NCI-H2227 treated with DMSO at 0.1 percent for 48 hours (cell line): ENCODE results near the gene DIP2A.
"Not testable (repeated sequence)": the region's sequence is repeated elsewhere in the genome, so short reads cannot be mapped to it uniquely, and the experiment has no call there.

ENCODE experiments used
- DNase-seq: peaks from one replicate; lab custom pipeline; 2025; lab: John Stamatoyannopoulos, UW

DIP2A gene

DNA sequence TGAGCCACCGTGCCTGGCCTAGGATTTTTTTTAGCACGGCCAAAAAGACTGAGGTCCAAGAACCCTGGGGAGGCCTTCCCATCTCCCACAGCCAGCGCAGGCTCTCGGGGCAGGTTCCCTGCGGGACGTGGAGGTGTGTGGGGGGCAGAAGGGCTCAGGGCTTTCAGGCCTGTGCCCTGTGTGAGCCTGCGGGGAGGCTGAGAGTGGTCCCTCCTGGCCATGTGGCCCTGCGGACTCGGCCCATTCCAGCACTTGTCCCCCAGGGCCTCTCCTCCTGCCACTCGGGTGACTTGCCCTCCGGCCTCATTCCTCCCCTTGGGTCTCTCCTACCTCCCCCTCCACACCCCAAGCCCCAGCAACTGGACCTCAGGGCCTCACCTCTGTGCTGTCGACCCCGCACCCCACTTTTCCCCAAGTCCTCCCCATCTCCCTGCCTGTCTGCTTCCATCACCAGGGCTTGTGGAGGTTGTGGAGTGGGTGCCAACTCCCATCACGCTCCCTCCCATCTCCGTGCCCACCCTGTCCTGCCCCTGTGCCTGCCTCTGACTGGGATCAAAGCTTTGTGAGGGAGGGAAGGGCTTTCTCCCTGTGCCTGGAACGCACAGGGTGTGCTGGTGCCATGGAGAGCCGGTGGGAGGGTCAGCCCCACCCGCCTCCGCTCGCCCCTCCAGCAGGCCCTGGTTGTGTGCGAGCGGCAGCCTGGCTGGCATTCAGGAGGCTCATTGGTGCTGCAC is 32.2 kb upstream of the DIP2A start:
- DNase-seq, result no peak

DNA sequence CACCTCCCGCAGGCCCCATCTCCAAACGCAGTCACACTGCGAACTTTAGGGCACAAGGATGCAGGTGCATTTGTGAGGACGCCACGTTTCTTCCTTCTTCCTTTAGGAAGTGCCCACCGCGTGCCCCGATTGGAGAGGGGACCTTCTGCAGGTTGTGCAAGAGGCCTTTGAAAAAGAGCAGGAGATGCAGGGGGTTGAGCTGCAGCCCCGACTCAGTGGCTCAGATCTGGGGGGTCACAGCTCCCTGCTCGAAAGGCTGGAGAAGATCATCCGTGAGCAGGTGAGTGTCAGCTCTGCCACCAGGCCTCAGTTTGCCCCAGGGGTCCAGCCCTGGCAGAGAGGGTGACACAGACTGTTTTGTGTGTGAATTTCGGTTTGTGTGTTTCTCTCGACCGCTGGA is 31.2 kb upstream of the DIP2A start:
- DNase-seq, result no peak

GRCh38 chr21:46428286-46428685 is 30.4 kb upstream of the DIP2A start:
- no peak for DNase-seq

DNA sequence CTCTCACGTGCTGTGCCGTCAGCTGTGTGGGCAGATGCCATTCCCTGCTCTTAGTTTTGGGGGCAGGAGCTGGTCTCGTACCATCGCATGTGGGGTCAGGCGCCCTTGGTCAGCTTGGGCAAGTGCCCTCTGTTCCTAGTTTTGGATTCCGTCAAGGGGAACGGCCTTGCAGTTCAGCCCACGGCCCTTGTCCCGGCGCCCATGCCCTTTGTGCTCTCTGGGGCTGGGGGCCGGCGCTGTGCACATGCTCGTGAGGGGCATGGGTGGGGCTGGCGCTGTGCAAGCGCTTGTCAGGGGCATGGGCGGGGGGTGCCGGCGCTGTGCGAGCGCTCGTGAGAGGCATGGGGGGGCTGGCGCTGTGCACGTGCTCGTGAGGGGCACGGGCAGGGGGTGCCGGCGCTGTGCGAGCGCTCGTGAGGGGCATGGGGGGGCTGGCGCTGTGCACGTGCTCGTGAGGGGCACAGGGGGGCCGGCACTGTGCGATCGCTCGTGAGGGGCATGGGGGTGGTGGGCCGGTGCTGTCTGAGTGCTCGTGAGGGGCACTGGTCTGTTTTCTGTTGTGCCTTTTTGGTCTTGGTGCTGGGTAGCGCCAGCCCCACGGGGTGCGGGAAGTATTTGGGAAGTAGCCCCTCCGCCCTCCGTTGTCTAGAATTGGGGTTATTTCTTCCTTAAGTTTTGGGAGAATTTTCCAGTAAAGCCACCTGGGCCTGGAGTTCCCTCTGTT is 29.5 kb upstream of the DIP2A start:
- DNase-seq, result no peak

- no peak for DNase-seq
Measured at GRCh38 chr21:46429754-46430681, 28.7 kb upstream of the DIP2A start.

DNA sequence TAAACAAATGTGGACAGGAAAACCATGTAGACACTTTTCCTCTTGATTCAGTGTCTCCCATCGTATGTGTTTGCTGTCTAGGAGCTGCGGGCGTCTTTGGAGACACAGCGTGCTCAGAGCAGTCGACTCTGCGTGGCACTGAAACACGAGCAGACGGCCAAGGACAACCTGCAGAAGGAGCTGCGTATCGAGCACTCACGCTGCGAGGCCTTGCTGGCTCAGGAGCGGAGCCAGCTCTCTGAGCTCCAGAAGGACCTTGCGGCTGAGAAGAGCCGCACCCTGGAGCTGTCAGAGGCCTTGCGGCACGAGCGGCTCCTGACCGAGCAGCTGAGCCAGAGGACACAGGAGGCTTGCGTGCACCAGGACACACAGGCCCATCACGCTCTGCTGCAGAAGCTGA is 27.2 kb upstream of the DIP2A start:
- DNase-seq, result no peak

- no peak for DNase-seq
Measured at GRCh38 chr21:46431884-46432488, 26.7 kb upstream of the DIP2A start.

GRCh38 chr21:46433116-46433515 is 25.6 kb upstream of the DIP2A start:
- DNase-seq, result not testable (repeated sequence)

DNA sequence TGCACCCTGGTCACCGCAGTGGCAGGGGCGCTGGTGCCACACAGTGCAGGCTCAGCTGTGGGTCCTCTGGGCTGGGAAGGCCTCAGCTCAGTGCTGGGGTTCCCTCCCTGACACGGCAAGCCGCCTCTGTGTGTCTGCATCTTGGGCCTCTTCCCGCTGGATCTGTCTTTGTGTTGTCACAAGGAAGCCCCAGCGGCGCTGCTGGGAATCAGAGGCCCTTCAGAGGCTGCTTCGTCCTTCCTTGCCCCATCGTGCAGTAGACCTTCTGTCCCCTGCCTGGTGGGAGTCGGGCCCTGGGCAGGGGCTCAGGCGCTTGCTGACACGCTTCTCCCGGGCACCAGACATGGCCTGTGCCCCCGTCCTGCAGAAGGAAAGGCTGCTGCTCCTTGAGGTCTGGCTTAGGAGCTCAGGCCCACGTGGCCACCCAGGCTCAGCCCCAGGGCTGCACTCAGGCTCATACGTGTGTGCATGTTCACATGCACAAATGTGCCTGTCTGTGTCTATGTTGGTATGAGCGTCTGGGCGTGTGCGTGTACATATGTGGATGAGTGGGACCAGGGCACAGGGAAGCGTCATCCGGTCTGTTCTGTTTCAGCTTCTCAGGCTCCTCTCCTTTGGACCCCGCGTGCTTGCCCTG is 24.3 kb upstream of the DIP2A start:
- DNase-seq, result no peak

GRCh38 chr21:46435786-46436227 is 22.9 kb upstream of the DIP2A start:
- DNase-seq, result no peak

DNA sequence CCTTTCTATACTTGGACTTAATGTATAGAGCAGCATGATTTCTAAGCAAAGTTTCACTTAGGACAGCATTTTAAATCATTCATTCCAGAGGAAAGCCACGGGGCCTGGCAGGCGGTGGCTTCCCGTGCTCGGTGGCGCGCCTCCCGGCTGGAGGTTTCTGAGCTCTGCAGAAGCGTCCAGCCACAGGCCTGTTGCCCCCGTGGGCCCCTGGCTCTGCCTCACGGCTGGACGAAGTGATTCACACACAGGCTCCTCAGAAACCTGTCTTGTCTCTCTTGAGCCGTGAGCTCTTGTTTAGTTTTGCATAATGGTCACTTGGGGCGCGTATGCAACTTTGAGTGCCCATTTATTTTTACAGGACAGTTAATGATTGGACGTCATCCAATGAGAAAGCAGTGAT is 22.1 kb upstream of the DIP2A start:
- no peak for DNase-seq

DNA sequence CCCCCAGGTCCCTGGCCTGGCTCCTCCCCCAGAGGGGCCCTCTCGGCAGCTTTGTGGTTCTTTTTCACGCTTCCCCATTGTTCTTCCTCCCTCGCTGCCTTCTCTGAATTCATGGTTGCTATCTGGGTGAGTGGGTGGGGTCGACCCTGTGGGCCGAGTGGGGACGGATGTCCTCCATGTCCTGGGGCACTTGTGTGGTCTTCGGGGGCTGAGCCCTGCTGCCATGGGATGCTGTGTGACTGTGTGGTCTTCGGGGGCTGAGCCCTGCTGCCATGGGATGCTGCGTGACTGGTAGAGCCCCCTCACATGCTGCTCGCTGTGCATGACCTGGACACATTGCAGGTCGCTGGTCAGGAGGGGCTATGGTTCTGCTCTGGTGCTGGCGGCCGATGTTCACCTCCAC is 21.6 kb upstream of the DIP2A start:
- DNase-seq, result no peak

DNA sequence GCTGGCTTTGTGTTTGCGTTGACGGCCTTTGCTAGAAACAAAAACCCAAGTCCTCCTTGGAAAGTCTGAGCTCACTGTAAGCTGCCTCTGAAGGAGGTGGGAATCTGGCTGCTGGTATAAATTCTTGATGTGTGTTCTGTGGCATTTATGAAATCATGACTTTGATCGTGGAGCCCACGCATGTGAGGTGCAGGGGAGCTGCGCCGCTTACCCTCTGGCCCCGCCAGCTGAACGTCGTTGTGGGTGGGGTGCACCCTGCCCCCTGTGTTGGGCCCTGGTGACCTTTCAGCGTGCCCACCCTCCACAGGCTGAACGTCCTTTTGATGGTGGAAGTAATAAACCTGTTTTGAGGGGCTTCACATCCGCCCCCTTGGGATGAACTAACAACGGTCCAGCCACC is 21.2 kb upstream of the DIP2A start:
- DNase-seq, result no peak

DNA sequence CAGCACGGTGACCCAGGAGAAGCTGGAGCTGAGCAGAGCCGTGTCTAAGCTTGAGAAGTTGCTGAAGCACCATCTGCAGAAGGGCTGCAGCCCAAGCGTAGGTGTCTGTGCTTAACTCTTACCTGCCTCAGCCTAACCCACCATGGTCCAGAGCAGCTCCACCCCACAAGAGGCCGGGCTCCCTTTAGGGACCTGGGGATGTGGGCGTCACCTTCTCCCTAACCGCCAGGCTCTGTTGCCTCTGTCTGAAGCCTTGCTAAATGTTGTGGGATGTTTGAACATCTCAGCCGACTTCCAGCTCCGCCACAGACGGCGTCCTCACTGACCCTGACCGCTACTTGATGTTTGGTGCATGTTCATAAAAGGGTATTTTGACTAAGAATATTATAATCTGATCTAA is 20.4 kb upstream of the DIP2A start:
- no peak for DNase-seq

DNA sequence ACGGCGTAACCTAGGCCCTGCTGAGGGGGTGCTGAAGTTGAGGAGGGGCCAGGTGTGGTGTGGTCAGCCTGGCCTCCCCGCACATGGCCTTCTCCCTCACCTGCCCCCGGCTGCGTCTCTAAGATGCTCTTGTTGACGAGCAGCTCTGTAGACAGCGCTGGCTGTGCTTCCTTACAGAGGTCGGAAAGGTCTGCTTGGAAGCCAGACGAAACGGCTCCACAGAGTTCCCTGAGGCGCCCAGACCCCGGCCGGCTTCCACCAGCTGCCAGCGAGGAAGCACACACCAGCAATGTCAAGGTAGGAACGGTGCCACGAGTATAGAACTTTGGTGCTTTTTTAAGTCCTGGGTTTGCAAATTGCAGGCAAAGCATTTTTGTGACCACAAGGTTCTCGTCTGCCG is 18.8 kb upstream of the DIP2A start:
- DNase-seq, result no peak

- no peak for DNase-seq
Measured at GRCh38 chr21:46441331-46441730, 17.4 kb upstream of the DIP2A start.

- no peak for DNase-seq
Measured at GRCh38 chr21:46441961-46442498, 16.7 kb upstream of the DIP2A start.

DNA sequence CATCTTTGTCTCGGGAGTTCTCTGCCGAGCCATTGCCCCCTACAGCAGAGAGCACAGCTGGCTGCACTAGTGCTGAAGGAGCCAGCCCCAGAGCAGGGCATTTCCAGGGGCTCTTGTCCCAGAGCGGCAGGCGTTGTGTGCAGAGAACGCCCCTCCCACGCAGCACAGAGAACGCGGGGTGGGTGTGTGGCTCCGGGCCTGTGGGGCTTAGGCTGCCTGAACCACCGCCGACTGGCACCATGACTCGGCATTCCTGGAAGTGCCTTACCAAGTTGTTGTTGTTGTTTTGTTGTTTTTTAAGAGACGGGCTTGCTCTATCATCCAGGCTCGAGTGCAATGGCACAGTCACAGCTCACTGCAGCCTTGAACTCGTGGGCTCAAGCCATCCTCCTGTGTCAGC is 15.8 kb upstream of the DIP2A start:
- DNase-seq, result no peak

- DNase-seq, result no peak
Measured at GRCh38 chr21:46443910-46444309, 14.8 kb upstream of the DIP2A start.

DNA sequence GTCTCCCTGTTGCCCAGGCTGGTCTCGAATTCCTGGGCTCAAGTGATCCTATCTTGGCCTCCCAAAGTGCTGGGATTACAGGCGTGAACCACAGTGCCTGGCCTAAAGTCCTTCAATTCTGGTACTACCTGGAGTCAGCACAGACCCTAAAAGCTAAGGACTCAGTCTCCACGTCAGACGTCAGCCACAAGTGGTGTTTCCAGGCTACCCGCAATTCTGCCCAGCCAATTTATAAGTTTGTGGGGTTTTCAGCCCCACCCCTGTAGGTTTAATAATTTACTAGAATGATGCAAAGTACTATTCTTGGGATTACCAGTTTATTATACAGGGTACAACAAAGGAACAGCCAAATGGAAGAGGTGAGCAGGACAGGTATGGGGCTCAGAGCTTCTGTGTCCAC is 10.6 kb upstream of the DIP2A start:
- no peak for DNase-seq

DNA sequence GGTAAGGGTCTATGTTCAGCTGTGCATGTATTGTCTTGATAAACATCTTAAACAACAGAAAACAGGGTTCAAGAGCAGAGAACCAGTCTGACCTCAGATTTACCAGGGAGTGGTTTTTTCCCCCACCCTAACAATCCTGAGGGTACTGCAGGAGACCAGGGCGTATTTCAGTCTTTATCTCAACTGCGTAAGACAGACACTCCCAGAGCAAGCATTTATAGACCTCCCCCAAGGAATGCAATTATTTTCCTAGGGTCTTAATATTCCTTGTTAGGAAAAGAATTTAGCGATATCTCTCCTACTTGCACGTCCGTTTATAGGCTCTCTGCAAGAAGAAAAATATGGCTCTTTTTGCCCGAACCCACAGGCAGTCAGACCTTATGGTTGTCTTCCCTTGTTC is 9.8 kb upstream of the DIP2A start:
- DNase-seq, result not testable (repeated sequence)
